VCaP (cell line): ENCODE results near the gene UBQLN4.
"Not testable (repeated sequence)": the region's sequence is repeated elsewhere in the genome, so short reads cannot be mapped to it uniquely, and the experiment has no call there.

Experiments used
- H3K27ac ChIP-seq: fragments of 450-650 bp; 2 replicates; pipeline ENCODE4 v1.5.1; 2017
- CTCF ChIP-seq: fragments of 450-650 bp; conservative IDR thresholded peaks from 2 replicates; pipeline ENCODE4 v1.5.1; 2017; ENCODE audit warnings: mild to moderate bottlenecking, moderate library complexity

The UBQLN4 gene

DNA sequence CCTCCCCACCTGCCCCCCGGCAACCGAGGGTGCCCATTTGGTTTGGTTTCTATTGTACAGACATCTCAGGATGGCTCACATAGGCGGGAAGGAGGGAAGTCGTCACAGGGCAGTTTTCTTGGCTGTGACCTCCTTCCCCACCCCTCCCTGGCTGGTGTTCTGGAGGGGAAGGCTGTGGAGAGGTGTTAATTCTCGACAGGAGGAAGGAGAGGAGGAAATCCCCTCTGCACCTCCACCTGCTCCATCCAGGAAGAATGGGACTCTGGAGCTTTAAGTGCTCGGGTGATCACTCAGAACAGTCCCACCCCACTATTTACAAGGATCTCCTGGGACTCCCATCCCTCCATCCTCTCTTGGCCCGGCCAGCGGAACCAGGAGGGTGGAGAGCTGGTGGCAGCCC is 21.1 kb upstream of the UBQLN4 start:
- no peak for TF ChIP-seq CTCF
- H3K27ac ChIP-seq: no peak overlapping the region

DNA sequence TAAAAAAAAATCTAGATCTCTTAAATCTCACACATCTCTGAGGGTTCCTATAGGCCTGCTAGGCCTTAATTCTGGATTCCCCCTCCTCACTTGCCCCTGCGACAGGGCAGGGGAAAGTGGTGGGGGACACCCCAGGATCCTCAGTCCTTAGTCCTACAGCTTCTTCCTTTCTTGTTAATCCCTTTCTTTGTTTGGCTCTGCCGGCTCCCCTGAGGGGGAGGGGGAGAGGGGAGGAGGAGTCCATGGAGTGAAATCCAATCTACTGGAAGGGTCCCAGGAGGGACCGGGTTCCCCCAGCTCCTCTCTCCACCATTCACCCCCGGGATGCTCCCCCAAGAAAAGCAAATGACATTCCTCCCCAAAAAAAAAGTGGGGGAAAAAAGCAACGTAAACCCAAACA is 20.1 kb upstream of the UBQLN4 start:
- no peak for TF ChIP-seq CTCF
- no peak overlapping the region for H3K27ac ChIP-seq

DNA sequence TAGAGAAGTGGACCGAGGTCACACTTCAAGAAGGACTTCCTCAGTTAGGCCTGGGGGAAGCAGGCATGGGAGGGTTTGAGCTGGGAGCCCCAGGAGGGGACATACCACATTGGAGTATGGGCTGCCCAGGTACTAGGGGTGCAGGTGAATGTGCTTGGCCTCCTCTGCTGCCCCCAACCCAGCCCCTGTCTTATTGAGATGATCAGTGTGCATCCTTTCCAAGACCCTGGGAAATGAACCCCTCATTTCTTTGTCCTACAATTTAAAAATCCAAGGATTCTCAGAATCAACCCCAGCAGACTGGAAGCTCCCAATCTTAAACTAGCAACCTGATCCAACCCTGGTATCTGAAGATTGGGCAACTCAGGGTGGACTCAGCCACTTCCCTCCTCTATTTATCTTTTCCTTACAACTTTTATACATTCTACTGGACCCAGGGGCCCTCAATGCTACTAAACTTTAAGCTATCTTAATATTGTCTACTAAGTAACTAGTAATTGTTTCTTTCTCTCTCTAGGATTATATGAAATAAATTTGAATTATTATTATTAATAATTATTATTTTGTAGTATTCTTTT is 19.6 kb upstream of the UBQLN4 start:
- no peak overlapping the region for H3K27ac ChIP-seq

DNA sequence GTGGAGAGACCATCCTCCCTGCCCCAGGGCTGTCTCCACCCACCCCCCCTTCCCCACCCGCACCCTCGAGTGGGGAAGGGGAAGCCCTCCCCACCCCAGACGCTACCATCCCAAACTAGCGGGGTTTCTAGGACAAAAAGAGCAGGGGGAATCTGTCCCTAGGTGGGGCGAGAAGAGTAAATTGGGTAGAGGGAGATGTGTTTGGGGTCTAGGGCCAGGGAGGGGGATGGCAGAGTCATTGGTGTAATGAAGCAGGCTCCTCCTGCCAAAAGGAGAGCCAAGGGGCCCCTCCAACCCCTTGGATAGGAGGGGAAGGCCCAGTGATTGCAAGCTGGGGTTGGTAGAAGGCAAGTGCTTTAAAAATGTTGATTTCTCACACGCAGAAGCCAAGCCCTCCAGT is 18.7 kb upstream of the UBQLN4 start:
- no peak overlapping the region for H3K27ac ChIP-seq

More for the DNA sequence above, 19.6 kb upstream of the UBQLN4 start:
- TF ChIP-seq CTCF: no peak

DNA sequence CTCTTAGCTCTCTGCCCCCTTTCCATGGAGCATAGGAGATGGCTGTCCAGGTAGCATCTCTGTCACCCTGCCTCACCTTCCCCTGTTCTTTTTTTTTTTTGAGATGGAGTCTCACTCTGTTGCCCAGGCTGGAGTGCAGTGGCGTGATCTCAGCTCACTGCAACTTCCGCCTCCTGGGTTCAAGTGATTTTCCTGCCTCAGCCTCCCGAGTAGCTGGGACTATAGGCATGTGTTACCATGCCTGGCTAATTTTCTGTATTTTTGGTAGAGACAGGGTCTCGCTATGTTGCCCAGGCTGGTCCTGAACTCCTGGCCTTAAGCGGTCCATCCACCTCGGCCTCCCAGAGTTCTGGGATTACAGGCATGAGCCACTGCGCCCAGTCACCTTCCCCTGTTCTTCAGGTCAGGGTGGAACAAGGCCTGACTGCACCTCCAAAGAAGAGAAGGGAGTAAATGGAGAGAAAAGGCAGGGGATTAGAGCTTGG is 17.8 kb upstream of the UBQLN4 start:
- H3K27ac ChIP-seq: not testable (repeated sequence)

More for the DNA sequence above, 18.7 kb upstream of the UBQLN4 start:
- no peak for TF ChIP-seq CTCF

DNA sequence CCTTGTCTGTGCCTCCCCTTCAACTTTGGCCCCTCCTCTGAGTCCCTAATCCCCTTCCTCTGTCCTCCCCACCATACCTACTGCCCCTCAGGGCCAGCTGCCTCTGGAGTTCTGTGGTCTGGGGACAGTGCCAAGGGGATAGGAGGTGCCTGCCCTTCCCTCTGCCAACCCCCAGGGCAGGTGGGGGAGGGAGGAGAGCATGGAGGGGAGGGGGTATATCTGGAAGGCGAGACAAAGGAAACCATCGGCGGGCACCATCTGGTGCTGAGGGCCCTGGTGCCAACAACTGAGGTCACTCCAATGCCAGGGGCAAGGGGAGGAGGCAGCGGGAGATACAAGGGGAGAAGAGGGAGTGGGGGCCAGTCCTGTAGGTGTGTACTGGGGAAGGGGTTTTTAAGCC is 16.9 kb upstream of the UBQLN4 start:
- no peak overlapping the region for H3K27ac ChIP-seq
- TF ChIP-seq CTCF: no peak

- H3K27ac ChIP-seq: no peak overlapping the region
- TF ChIP-seq CTCF: no peak
Observed at GRCh38 chr1:156069490-156070455, 16.2 kb upstream of the UBQLN4 start.

GRCh38 chr1:156067262-156067661 is 13.7 kb upstream of the UBQLN4 start:
- no peak overlapping the region for H3K27ac ChIP-seq
- TF ChIP-seq CTCF: no peak
